ENCODE measurements around the gene GNPTAB. TPM values are rescaled to one million over a fixed set of nuclear protein-coding genes. Genes with fewer than 3 reads are reported as not detected.

GNPTAB gene
- total RNA-seq, 1 experiment from 2014 or later, result 22.3 TPM

DNA sequence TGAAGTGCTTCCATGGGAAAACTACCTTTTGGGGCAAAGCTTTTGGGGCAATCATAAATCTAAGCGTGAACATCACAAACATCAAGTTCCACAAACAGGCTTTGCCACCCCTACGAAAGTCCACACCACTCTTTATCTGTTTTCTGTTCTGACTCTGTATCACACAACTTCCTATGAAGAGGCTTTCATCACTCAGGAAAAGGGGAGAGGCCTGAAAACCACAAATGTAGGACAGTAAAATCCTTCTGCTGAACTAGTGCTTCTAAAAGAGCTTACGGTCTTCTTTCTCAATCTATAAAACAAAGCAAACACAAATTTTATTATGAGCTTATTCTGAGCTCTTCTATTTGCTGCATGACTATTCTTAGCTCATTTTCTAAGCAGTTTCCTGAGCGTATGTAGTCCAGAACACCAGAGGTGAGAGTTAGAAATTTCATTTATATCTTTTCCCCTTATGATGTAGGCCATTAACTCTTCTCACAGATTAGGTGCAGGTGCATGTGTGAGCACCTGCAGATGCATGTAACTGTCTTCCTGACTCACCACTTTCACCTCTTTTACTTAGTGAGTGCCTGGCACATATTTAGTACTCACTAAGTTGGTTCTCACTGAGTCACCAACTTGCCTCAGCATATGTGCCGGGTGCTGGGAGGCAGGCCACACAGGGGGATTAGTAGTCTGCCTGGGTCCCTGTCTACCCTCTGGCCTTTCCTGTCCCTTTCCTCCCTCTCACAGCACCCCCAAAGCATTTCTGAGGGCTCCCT is 58.6 kb downstream of the GNPTAB start:
- DNase-seq (ENCODE audit: low read depth), result no peak

DNA sequence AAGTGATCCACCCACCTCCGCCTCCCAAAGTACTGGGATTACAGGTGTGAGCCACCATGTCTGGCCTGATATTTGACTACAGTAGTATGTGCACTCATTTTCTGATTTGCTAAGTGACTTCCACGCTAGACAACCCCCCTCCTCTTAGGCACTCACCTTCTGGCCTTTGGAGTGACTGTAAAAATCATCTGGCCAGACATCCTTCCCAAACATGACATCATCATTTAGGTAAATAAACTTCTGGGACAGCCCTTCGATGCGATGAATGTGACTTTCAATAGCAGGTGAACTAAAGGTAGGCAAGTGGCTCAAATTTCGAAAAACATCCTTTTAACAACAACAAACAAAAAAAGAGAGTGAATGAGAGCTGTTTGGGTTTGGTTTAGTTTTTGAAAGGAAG is 60.9 kb downstream of the GNPTAB start:
- DNase-seq (ENCODE audit: low read depth), result no peak

DNA sequence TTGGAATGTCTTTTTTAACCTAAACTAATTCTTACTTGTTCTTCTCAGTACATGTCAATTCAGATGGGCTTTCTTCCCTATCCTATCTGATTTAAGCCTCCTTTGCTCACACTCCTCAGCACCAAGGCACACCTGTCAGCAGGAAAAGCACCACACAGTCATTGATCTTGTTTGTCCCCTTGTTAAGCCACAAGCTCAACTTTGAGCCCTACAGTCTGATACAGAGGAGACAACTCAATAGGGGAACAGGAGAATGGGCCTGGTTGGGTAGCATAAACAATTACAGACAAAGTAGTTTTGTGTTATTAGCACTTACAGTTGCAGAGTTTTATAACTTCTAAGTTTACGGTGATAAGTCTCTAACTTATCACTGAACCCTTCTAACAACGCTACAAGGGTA is 62.0 kb downstream of the GNPTAB start:
- no peak for DNase-seq (ENCODE audit: low read depth)

- no peak for DNase-seq (ENCODE audit: low read depth)
Measured at GRCh38 chr12:101767537-101767936, 63.2 kb downstream of the GNPTAB start.

DNA sequence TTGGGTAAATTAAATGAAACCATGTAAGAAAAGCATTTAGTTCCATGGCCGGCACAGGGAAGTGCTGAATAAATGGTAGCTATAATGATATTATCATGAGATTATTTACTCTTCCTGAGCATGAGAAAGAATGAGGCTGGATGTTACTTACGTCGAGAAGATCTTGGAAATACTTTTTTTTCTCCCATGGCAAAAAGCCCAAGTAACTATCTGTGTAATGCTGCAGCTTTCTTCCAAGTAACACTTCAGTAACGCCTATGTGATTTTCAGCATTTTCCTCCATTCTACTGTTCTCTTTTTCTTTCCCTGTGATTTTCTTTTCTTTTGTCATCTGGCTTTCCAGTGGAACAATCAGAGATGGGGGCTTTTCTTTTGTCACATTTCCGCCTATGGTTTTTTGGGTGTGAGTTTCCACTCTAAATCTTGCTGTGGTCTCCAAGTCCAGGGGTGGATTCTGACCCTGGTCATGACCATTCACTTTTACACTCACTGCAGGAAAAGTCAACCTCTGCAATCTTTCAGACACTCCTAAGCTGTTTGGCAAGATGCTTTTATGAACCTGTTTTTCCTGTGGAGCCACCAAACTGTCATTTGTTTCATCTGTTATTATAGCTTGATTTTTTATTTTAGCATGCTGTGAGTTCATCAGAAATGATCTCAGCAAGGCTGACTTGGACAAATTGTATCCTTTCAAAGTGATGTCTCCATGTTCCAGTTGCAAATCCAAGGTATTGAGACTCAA is 66.5 kb downstream of the GNPTAB start:
- no peak for DNase-seq (ENCODE audit: low read depth)

GRCh38 chr12:101763246-101763931 is 67.4 kb downstream of the GNPTAB start:
- DNase-seq (ENCODE audit: low read depth), result no peak

GRCh38 chr12:101761781-101762180 is 69.0 kb downstream of the GNPTAB start:
- DNase-seq (ENCODE audit: low read depth), result no peak

DNA sequence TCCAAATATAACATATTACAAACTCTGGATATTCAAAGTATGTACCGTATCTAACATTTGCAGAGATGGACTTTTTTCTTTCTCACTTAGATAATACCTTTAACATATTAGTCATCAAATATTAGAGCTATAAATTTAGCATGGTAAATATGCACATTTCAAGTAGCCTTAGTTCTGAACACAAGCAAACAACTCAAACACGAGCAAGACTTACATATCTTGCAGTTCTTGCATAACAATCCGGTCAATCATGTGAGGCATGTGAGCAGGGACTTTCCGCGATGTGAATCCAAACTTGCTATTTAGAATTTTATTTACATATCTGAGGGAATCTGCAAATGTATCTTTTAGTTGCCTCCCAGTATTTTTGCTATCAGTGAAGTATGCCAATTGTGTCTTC is 69.4 kb downstream of the GNPTAB start:
- DNase-seq (ENCODE audit: low read depth), result no peak

- peak; percentile 37 for DNase-seq (ENCODE audit: low read depth)
Measured at GRCh38 chr12:101759396-101760047, 71.2 kb downstream of the GNPTAB start.

GRCh38 chr12:101750152-101750551 is 80.6 kb downstream of the GNPTAB start:
- DNase-seq (ENCODE audit: low read depth), result no peak

DNA sequence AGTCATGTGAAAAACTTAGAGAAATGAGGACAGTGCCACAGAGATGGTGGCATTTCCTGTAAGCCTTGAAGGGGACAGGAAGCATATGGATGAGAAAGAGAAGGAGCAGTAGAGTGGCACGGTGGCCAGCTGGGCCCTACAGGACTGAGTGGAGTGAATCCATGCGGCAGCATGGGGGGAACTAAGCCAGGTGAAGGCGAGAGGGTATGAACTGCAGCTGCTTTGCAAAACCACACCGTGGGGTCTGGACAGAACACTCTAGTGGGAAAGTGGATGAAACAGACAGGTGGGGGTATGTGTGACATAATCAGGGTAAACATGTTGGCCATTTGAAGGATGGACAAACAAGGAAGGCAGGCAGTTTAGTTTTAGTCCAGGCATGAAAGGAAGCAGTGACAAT is 81.1 kb downstream of the GNPTAB start:
- DNase-seq (ENCODE audit: low read depth), result no peak

DNA sequence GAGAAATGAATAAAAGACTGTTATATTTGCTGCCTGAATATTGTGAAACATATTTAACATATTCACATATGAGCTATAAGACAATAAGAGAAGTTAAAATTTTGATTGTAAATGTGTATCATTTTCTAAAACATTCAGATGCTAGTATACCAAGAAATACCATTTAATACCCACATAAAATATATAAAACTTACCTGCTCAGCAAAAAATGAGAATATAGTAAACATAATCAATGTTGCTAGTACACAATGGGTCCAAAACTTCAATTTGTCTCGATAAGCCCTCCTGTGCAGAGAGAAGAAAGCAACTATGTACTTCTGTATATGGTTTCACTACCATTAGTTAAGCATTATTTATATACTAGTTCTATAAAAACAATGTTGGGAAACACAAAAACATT is 81.9 kb downstream of the GNPTAB start:
- no peak for DNase-seq (ENCODE audit: low read depth)

DNA sequence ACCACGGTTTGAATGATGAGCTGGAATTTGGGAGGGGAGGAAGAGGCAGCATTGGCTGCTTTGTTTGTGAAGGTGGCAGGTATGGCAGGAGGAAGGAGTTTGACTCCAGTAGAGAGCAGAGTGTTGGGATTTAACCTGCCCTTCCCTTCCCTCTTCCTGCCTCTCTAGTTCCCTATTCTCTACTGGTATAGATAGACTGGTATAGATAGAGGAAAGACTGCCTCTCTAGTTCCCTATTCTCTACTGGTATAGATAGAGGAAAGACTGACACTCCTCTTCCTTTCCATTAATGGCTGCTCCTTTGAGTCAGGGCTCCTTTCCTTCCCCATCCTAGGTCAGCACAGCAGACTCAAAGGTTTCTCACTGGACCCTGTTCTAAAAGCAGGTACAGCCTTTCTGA is 83.1 kb downstream of the GNPTAB start:
- no peak for DNase-seq (ENCODE audit: low read depth)

GRCh38 chr12:101746661-101747060 is 84.1 kb downstream of the GNPTAB start:
- no peak for DNase-seq (ENCODE audit: low read depth)

DNA sequence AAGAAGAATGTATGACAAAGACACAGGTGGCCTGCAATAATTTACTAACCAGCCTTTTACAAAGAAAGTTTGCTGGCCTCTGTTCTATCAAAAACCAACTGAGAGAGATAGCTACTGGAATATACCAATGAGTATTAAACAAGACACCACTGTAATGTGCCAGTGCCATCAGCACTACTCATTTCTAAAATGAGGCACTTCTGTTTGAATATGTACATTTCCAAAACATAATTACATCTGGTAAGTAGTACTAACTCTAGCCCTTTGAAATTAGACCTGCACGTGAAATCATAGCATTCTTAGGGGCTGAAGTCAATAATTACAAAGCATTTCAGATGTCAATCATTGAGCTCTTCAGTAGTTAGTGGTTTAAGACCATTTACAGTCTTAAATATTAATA is 84.6 kb downstream of the GNPTAB start:
- DNase-seq (ENCODE audit: low read depth), result no peak

GRCh38 chr12:101745481-101745880 is 85.3 kb downstream of the GNPTAB start:
- no peak for DNase-seq (ENCODE audit: low read depth)

DNA sequence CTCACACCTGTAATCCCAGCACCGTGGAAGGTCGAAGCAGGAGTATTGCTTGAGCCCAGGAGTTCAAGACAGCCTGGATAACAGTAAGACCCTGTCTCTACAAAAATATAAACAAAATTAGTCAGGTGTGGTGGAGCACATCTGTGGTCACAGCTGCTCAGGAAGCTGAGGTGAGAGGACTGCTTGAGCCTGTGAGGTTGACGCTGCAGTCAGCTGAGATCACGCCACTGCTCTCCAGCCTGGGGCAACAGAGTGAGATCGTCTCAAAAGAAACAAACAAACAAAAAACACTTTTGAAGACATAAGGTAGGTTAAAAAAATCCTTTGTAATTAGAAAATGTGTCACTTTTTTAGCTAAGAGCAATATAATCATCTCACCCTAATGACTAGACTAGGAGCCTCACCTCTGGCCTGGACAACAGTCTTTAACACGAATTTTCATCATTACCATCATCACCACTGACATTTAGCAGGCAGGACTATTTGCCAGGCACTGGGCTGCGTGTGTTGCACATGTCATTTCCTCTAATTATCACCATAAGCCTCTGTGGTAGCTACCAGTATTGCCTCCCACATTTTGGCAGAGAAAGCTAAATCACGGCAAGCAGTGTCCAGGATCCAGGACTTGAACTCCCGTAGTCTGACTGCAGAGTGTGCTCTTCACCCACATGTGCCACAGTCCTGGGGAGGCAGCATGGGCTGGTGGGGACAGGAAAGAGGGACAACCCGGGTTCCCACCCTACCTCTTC is 86.9 kb downstream of the GNPTAB start:
- DNase-seq (ENCODE audit: low read depth), result no peak

DNA sequence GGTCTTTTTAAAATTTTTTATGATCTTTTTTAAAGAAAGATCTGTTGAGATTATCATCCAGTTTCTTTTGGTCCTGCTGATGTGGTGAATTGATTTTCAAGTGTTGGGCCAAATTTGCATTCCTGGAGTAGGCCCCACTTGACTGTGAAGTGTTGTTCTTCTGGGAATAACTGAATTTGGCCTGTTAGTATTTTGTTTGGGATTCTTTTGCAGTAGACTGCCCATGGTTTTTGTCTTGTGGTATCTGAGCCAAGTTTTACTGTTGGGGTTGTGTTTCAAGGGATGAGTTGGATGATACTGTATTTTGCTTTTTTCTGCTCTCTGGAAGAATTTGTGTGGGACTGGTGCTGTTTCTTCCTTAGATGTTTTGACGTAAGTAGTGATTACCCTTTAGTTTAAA is 87.5 kb downstream of the GNPTAB start:
- no peak for DNase-seq (ENCODE audit: low read depth)

GRCh38 chr12:101740980-101741379 is 89.8 kb downstream of the GNPTAB start:
- no peak for DNase-seq (ENCODE audit: low read depth)

GRCh38 chr12:101740566-101740965 is 90.2 kb downstream of the GNPTAB start:
- DNase-seq (ENCODE audit: low read depth), result no peak

DNA sequence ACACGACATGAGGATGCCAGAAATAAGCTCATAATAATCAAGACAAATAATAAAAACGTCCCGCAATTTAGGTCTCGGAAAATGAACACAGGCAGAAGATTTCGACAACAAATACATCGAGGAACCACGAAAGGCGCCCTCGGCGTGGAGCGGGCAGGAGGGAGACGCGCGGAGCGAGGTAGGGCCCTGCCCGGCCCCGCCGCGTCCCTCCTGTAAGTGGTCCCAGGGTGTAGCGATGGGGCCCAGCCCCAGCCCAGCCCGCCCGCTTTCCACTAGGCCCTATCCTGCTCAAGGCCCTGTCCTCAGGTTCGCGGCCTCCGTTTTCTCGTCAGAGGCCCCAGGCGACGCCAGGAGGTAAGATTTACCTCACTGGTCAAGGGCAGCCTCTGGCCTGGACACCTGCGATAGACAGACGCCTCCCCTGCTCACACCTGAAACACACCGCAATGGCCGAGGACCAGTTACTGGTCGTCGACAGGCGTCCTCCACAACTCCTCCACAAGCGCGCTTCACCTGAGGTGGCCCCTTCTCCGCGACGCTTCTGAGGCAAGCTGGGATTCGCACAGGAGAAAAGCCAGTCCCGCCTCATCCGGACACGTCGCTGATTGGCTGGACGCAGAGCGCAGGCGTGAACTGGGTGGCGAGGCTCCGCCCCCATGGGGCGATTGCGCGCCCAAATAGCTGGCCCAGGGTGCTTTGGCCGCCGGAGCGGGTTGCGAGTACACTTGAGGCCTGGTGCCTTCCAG is 91.7 kb downstream of the GNPTAB start, which contains the start of gene SYCP3:
TSS of gene SYCP3 (minus strand) at position 543 of the 746 bp plus-strand sequence. CDS start 1,527 bp downstream, outside the sequence.
- no peak for DNase-seq (ENCODE audit: low read depth)

Measured in M059J (cell line).